Thoracic aorta (tissue), 2 donors: ENCODE data around the gene SCGB3A2. TPM values are rescaled to one million over a fixed set of nuclear protein-coding genes. Genes with fewer than 3 reads are reported as not detected.

ENCODE experiments used
- ATAC-seq: fragments of 150-250 bp; one replicate; pipeline ENCODE4 v1.8.0; 2017; ENCODE audit warnings: low read depth; ENCODE audit not compliant: insufficient number of reproducible peaks, low FRiP score
- DNase-seq: peaks from one replicate; pipeline ENCODE4 v3.0.0-alpha.2; 2020; ENCODE audit warnings: low spot score
- H3K27ac ChIP-seq, 2 donors: fragments of 200-600 bp; sonication (generic); 1 replicate in 1 of 2; 2 replicates in 1 of 2; pipeline ENCODE4 v1.5.1; 2016; ENCODE audit warnings: mild to moderate bottlenecking in 2 of 2, moderate library complexity in 2 of 2
- H3K27me3 ChIP-seq: fragments of 200-600 bp; sonication (generic); replicated peaks from 2 replicates; pipeline ENCODE4 v1.6.0; 2016; ENCODE audit warnings: mild to moderate bottlenecking; ENCODE audit not compliant: insufficient read depth
- H3K36me3 ChIP-seq: fragments of 200-600 bp; sonication (generic); one replicate; pipeline ENCODE4 v1.5.1; 2016
- H3K4me1 ChIP-seq, 2 donors: fragments of 200-600 bp; sonication (generic); 1 replicate in 1 of 2; 2 replicates in 1 of 2; pipeline versions ENCODE4 v1.5.1 to v1.6.0; 2016; ENCODE audit warnings: low read depth in 2 of 2, mild to moderate bottlenecking in 1 of 2; ENCODE audit not compliant: control insufficient read depth in 1 of 2
- H3K4me3 ChIP-seq: fragments of 200-600 bp; sonication (generic); 2 replicates; pipeline ENCODE4 v1.5.1; 2016; ENCODE audit warnings: mild to moderate bottlenecking
- H3K9me3 ChIP-seq: fragments of 200-600 bp; sonication (generic); 2 replicates; pipeline ENCODE4 v1.5.1; 2016
- CTCF ChIP-seq: fragments of 200-600 bp; sonication (generic); IDR thresholded peaks from one replicate; pipeline ENCODE4 v1.5.1; 2019; ENCODE audit warnings: antibody characterized with exemption
- total RNA-seq, 2 donors: library from RNA; depleted of rRNA; stranded (reverse); fragments of >200 nt; gene quantifications; one replicate each; pipeline versions ENCODE4 v1.1.0 to v1.2.3, GENCODE V29; 2016

SCGB3A2 gene
- total RNA-seq, 2 donors from 2014 or later = not detected

DNA sequence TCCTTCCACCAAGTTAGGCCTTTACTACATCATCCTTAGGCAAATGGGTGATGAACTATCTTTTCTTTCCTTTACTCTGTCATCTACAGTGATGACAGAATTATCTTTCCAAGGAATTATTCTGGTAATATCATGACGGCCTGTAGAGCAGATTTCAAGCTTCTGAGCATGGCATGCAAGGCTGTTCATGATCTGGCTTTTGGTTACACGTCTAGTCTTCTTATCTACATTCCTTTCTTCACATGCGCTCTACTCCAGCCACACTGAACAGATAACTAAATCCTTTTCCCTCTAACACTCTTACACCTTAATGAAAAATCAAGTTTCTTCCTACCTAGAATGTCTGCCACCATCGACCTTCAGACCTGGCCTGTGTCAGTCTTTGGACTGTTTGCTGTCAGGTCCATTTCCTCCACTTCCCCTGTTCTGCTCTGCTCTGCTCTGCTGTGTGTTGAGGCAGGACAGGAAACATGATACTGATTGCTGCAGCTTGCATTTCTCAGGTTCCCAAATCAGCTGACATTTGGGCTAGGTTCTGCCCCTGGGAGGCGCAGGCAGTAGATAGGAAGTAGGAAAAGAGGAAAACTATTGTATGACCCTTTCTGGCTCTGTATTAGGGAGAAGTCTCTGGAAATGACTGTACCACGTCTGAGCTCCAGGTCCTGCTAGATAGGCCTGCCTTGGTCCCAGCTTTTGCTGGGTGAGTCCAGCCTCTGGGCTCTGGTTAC lies 4.2 kb downstream of the SCGB3A2 start:
- H3K9me3 ChIP-seq = no peaks in the 10 kb centered on the region
- ATAC-seq = no peak
- no peaks in the 10 kb centered on the region for H3K36me3 ChIP-seq
- TF ChIP-seq CTCF = no peak
- no peak overlapping the region for H3K27ac ChIP-seq
- no peaks in the 10 kb centered on the region for H3K27me3 ChIP-seq
- peaks cover 0 to 6% of the 10 kb centered on the region in 2 donors for H3K4me1 ChIP-seq
- DNase-seq = no peak
- no peak overlapping the region for H3K4me3 ChIP-seq

GRCh38 chr5:147887026-147887627 lies 8.6 kb downstream of the SCGB3A2 start:
- TF ChIP-seq CTCF = peak; percentile 53
- DNase-seq (no peak), ATAC-seq (no peak)
- Histone ChIP-seq H3K36me3 (no peaks in the 10 kb centered on the region), H3K27me3 (no peaks in the 10 kb centered on the region), H3K4me1 (peaks cover 2 to 22% of the 10 kb centered on the region in 2 donors), H3K4me3 (no peak overlapping the region), H3K9me3 (no peaks in the 10 kb centered on the region), H3K27ac (no peak overlapping the region)

GRCh38 chr5:147887930-147888329 lies 9.4 kb downstream of the SCGB3A2 start:
- ATAC-seq = no peak
- H3K4me3 ChIP-seq = no peak overlapping the region
- no peak overlapping the region for H3K27ac ChIP-seq
- no peaks in the 10 kb centered on the region for H3K27me3 ChIP-seq
- H3K4me1 ChIP-seq = peaks cover 5 to 30% of the 10 kb centered on the region in 2 donors
- TF ChIP-seq CTCF = no peak
- H3K36me3 ChIP-seq = no peaks in the 10 kb centered on the region
- no peak for DNase-seq
- no peaks in the 10 kb centered on the region for H3K9me3 ChIP-seq

- no peaks in the 10 kb centered on the region for H3K9me3 ChIP-seq
- DNase-seq = no peak
- no peak for TF ChIP-seq CTCF
These were observed 14.3 kb downstream of the SCGB3A2 start for GRCh38 chr5:147892696-147893296.

GRCh38 chr5:147893820-147894219 lies 15.3 kb downstream of the SCGB3A2 start:
- Histone ChIP-seq H3K27me3 (no peaks in the 10 kb centered on the region), H3K36me3 (no peaks in the 10 kb centered on the region), H3K4me1 (peaks cover 12 to 59% of the 10 kb centered on the region in 2 donors), H3K9me3 (no peaks in the 10 kb centered on the region), H3K4me3 (no peak overlapping the region), H3K27ac (peak overlapping the region; percentile 75)
- no peak for TF ChIP-seq CTCF
- ATAC-seq (no peak), DNase-seq (no peak)

More at GRCh38 chr5:147892696-147893296, 14.3 kb downstream of the SCGB3A2 start:
- no peaks in the 10 kb centered on the region for H3K27me3 ChIP-seq
- peak overlapping the region; percentile 75 for H3K27ac ChIP-seq
- ATAC-seq = peak; percentile 61
- H3K36me3 ChIP-seq = no peaks in the 10 kb centered on the region
- H3K4me3 ChIP-seq = no peak overlapping the region
- peaks cover 9 to 51% of the 10 kb centered on the region in 2 donors for H3K4me1 ChIP-seq
